ENCODE data around the gene SEC16B.

Gene SEC16B

GRCh38 chr1:177937174-177937770 lies 32.6 kb downstream of the SEC16B start:
- no peak for DNase-seq

DNA sequence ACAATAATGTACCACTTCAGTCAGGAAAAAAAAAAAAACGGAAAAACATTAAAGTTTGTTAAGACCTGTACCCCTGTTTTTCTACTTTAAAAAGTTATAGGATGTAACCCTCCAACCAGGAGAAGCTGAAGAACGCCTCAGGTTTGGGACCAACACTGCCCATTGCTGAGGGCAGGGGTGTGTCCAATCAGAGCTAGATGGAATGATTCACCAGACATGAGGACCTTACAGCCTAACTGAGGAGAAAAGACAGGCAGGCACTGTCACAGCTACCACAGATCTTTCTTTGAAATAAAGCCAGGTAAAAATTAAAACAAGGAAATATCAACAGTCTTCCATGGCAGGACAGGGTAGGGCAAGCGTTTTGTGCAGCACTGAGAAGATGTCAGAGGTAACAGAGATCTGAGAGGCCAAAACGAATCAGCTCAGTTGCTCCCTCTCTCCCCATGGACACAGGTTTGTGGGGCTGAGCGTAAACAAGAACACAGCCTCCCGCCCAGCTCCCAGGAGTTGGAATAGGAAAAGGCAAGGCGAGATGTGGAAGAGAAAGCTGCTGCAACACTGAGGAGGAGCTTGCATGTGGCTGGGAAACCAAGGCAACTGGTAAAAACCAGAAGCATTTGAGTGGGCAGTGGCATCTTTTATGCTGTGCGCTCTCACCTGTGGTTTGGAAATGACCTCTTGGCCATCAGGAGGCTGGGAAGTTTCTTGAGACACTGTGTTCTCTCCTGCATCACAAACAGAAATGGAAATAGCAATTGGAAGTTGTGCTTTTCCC lies 34.0 kb downstream of the SEC16B start:
- no peak for DNase-seq

GRCh38 chr1:177934927-177935326 lies 34.9 kb downstream of the SEC16B start:
- DNase-seq, result no peak

GRCh38 chr1:177934461-177934860 lies 35.4 kb downstream of the SEC16B start:
- no peak for DNase-seq

- no peak for DNase-seq
Measured at GRCh38 chr1:177933881-177934280, 36.0 kb downstream of the SEC16B start.

- no peak for DNase-seq
Measured at GRCh38 chr1:177932123-177932522, 37.7 kb downstream of the SEC16B start.

GRCh38 chr1:177928952-177929351 lies 40.9 kb downstream of the SEC16B start:
- DNase-seq, result no peak

- no peak for DNase-seq
Measured at GRCh38 chr1:177928194-177928593, 41.7 kb downstream of the SEC16B start.

DNA sequence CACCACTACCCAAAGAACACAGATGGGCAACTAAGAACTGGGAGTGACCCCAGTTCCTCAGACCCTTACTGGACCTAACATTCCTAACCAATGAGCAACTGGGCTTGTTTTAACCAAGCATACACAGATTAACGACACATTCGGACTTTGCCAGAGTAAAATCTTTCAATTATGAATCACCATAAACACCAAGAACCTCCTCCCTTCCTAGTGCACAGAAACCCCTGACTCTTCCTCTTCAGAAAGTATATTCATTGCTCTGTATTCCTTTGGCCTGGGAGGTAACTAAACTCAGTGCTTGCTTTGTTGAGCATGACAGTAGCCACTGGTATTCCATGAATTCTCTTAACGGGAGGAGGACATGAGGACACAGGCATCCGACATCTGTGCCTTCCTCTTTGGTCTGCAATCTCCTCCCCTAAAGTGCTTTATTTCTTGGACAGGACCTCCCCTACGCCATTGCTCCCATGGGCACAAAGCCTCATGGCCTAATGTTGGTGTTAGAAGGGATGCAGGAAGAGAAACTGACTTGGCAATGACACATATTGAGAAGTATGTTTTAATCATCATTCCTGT lies 42.7 kb downstream of the SEC16B start:
- DNase-seq, result peak; percentile 33

GRCh38 chr1:177926201-177926600 lies 43.7 kb downstream of the SEC16B start:
- no peak for DNase-seq

- no peak for DNase-seq
Measured at GRCh38 chr1:177925006-177925405, 44.9 kb downstream of the SEC16B start.

DNA sequence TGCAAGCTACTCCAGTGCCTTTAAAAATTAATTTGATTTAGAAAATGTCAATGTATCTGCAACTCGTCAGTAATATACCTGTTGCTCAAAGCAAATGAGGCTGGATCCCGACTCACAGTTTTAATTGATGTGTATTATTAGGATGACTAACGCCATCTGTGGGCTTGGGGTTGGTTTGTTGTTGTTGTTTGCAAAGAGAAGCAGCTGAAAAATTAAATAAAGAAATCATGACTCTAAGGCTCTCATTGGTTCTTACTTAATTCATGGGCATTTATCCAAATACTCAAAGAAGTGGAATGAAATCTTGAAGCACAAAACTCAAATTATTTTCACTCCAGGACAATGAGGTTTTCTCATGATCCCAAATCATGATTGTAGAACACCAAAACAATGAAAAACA lies 46.4 kb downstream of the SEC16B start:
- DNase-seq, result no peak

DNA sequence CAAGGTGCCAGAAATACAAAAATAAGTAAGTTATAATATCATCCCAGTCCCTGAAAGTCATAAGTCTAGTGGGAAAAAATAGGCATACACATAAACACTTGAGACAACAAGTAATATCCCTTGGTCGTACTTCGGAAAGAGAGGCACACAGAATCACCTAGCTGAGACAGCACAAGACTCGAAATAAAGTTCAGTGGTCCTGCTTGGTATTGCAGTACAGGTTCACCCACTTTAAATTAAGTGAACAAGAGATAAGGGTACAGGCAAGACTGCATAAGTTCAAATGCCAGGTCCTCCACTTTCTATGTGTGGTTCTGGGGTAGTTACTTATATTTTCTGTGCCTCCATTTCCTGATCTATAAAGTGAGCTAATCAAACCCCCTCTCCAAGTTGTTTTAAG lies 47.6 kb downstream of the SEC16B start:
- no peak for DNase-seq

DNA sequence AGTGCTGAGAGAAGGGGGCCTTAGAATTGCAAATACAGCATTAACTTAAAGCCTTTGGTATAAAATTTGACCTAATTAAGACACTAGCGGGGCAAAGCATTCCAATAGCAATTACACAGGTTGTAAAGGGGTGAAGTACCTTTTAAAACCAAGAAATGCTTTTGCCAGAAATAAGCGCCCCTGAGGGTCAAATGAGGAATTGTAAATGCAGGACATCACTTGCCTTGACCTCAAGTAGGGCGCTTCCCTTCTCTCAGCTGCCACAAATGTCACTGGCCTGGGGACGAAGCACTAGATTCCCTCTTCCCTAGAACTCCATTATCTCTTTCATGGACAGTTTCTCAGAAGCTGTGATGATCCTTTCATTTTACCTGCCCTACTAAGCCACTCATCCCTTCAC lies 48.3 kb downstream of the SEC16B start:
- DNase-seq, result no peak

DNA sequence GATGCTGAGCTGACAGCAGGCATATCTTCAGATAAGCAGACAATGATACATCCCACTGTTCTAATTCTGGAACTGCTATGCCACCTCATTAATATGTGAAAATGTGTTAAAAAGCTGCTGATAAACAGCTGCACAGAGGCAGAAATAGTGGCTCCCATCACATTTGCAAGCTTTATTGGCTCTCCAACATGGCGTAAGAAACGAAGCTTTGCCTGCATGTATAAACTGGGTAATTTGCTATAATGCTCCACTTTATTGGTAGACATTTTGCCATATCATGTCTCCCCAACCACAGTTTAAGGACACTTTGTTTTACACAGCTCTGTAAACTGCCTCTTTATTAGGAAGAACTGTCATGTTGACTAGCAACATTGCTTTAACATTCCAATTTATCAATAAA lies 49.8 kb downstream of the SEC16B start:
- DNase-seq, result no peak

DNA sequence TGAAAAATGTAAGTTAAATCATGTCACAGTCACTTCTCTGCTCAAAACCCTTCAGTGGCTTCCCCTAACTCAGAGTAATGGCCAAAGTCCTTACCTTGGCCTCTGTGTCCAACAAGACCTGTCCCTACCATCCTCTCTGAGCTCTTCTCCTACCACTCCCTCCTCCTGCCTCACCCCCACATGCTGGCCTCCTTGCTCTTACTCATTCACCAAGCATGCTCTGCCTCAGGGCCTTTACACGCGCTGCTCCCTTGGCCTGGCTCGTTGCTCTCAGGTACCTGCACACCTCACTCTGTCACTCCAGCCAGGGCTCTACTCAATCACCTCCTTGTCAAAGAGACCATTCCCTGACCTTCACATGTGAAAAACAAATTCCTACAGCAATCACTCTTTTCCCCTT lies 54.2 kb downstream of the SEC16B start:
- DNase-seq, result no peak

DNA sequence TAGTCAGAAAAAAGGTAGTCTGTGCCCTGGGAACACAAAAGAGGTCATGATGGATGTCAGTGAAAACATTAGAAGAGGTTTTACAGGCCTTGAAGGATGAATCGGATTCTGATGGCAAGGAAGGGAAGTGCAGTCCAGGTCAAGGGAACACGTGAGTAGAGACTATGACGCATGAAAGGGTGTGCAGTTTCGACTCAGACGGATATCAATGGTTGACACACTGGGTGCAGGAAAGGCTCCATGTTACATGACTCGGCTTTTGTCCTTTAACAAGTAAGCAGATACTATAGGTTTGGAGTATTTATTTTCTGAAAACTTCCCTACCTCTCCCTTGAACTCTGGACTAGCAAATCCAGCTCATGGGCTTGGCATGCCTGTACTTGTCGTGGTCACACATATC lies 55.3 kb downstream of the SEC16B start:
- no peak for DNase-seq

DNA sequence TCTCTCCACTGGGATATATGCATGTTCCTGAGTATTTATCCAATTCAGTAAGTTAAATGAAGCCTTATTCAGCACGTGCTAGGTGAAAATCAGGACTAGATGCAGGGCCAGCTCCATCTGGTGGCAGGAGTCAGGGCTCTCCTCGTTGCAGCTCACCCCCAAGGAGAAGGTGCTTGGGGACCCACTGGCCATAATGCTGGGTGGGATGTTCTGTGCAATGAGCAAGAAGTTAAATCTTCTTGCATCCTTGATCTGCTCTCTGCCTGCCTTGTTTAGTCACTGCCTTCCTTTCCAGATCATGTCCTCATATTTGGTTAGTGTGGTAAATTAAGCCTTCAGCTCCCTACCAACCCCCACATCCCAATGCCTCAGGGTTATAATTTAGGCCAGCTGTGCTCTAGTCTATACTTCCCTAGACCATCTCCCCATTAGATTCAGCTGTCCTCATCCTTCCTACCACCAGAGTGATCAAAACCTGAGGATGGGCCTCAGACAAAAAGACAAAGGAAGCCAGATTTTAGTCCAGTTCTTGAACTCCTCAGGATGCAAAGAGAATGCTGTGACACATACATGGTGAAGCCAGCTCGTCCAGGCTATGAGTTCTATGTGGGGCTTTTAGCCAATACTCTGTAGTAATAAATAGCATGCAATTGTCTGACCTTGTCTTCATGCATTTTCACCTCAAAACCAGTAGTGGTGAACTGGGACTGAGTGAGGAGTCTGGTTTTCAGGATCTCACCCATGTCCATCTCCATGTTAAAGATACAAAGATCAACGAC lies 55.9 kb downstream of the SEC16B start:
- no peak for DNase-seq

DNA sequence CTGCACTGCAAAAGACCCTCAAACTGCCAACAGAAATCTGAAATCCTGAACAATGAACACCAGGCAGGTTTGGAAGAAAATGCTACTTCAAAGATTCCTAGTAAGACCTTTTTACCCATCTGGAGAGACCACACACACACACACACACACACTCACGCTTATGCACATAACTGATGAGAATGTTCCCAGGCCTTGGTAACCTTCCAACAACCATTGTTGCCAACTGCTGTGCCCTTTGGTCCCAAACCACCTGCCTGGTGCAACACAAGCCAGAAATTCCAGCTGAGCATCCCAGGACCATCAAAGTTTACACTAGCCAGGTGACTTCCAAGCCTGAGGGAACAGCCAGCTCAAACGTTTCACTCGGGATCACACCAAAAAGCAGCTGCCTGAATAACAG lies 56.9 kb downstream of the SEC16B start:
- no peak for DNase-seq

DNA sequence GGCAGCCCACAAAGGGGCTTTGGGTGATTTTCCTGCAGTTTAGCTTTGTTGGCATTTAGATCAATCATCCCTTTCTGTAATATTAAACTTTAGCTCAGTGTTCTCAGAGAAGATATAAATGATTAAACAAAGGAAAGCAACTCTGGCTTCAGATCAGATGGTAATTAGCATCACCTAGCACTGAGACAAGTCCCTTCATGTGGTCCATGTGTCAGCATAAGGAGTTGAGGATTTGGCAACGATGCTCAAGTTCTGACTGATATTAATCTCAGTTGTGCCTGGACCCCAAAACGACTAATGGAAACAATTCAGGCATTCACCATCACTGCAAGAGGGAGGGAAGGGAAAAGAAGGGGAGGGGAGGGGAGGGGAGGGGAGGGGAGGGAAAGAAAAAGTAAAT lies 60.4 kb downstream of the SEC16B start:
- DNase-seq, result no peak

- no peak for DNase-seq
Measured at GRCh38 chr1:177907000-177907399, 62.9 kb downstream of the SEC16B start.

DNA sequence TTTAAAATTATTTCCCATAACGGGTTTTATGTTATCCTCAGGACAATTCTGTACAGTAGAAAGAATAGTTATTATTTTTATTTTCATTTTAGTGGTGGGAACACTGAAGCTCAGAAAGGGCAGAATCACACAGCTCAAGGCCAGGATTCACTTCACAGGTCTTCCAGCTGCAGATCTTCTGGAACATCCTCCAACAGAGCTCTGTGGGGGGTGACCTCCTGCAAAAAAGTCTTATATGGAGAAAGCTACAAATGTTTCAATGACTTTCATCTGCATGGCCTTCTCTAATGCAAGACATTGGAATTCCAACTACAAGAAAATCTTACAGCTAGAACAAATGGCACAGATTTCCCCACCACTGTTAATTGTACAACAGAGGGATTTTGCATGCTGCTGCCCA lies 64.2 kb downstream of the SEC16B start:
- DNase-seq, result no peak

DNA sequence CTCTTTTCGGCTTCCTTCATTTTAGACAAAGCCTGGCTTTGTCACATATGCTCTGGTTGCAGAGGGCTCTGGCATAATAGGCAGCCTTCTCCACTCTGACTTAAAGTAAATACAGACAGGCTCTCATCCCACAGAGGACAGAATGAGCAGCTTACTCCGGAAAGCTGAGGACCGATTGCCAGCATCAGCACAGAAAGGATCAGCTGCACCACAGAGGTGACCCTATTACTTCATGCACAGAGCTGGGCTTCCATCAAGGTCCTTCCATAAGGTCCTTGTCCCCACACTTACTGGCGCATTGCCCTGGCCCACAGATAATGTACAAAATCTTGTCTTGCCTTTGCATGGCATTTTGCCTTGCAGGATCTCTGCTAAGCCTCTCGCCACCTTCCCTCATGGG lies 67.6 kb downstream of the SEC16B start:
- no peak for DNase-seq
